Stimulated activated CD8-positive, alpha-beta memory T cell treated with anti-CD3 and anti-CD28 coated beads, Interleukin-7, amount 100 ng/mL, for 4 hours (primary cell): ENCODE measurements around the gene FAM234B.

ENCODE experiments used
- DNase-seq, 2 donors: peaks; one replicate each; pipeline ENCODE4 v3.0.0-alpha.2; 2020; ENCODE audit warnings: low read depth in 2 of 2

FAM234B gene

GRCh38 chr12:13116259-13116658 is 72.1 kb downstream of the FAM234B start:
- no peak for DNase-seq

- no peak for DNase-seq
Observed at GRCh38 chr12:13117029-13117428, 72.8 kb downstream of the FAM234B start.

- no peak for DNase-seq
Observed at GRCh38 chr12:13119826-13120225, 75.6 kb downstream of the FAM234B start.

GRCh38 chr12:13120413-13120812 is 76.2 kb downstream of the FAM234B start:
- DNase-seq, result no peak

GRCh38 chr12:13121568-13121967 is 77.4 kb downstream of the FAM234B start:
- DNase-seq, result no peak

- DNase-seq, result no peak
Observed at GRCh38 chr12:13124656-13125505, 80.7 kb downstream of the FAM234B start.

GRCh38 chr12:13125996-13126395 is 81.8 kb downstream of the FAM234B start:
- no peak for DNase-seq

- DNase-seq, result no peak
Observed at GRCh38 chr12:13126494-13126893, 82.3 kb downstream of the FAM234B start.

- DNase-seq, result no peak
Observed at GRCh38 chr12:13127444-13127843, 83.3 kb downstream of the FAM234B start.

- DNase-seq, result no peak
Observed at GRCh38 chr12:13128291-13128965, 84.2 kb downstream of the FAM234B start.

GRCh38 chr12:13130981-13131380 is 86.8 kb downstream of the FAM234B start:
- no peak for DNase-seq
